Astrocyte of the spinal cord (primary cell): ENCODE data around the gene BICDL1.
"Not testable (repeated sequence)": the region's sequence is repeated elsewhere in the genome, so short reads cannot be mapped to it uniquely, and the experiment has no call there.

Source experiments
- DNase-seq: peaks from one replicate; pipeline ENCODE4 v3.0.0; 2011; ENCODE audit warnings: low read depth, low spot score
- H3K4me3 ChIP-seq: 2 replicates; pipeline ENCODE4 v1.5.1; 2011; ENCODE audit warnings: low read depth, mild to moderate bottlenecking, low read length, moderate library complexity
- CTCF ChIP-seq: IDR thresholded peaks from 2 replicates; pipeline ENCODE4 v1.5.1; 2012; ENCODE audit warnings: low read depth, mild to moderate bottlenecking, low read length, inconsistent platforms
- in situ Hi-C: cut with HindIII; loops from 2 replicates; pipeline ENCODE4 v1.10.0; 2017; ENCODE audit warnings: low sequenced_read_pairs

BICDL1 gene

GRCh38 chr12:119956047-119956446 is 33.0 kb upstream of the BICDL1 start:
- no peak for DNase-seq
- no peak overlapping the region for H3K4me3 ChIP-seq
- in situ Hi-C loops = no loop called here
- TF ChIP-seq CTCF = no peak

GRCh38 chr12:119957135-119957534 is 31.9 kb upstream of the BICDL1 start:
- no peak overlapping the region for H3K4me3 ChIP-seq
- no peak for DNase-seq
- no peak for TF ChIP-seq CTCF
- in situ Hi-C loops = no loop called here

- DNase-seq = no peak
- in situ Hi-C loops = no loop called here
- no peak for TF ChIP-seq CTCF
- H3K4me3 ChIP-seq = no peak overlapping the region
Measured at GRCh38 chr12:119959435-119959834, 29.6 kb upstream of the BICDL1 start.

- in situ Hi-C loops = no loop called here
- TF ChIP-seq CTCF = no peak
- H3K4me3 ChIP-seq = no peak overlapping the region
- no peak for DNase-seq
Measured at GRCh38 chr12:119964123-119964522, 24.9 kb upstream of the BICDL1 start.

- in situ Hi-C loops = no loop called here
- DNase-seq = no peak
- no peak overlapping the region for H3K4me3 ChIP-seq
- no peak for TF ChIP-seq CTCF
Measured at GRCh38 chr12:119964929-119965328, 24.1 kb upstream of the BICDL1 start.

- in situ Hi-C loops = no loop called here
- no peak for TF ChIP-seq CTCF
- no peak for DNase-seq
- no peak overlapping the region for H3K4me3 ChIP-seq
Measured at GRCh38 chr12:119980242-119980641, 8.8 kb upstream of the BICDL1 start.

- DNase-seq, in situ Hi-C loops, H3K4me3 ChIP-seq: not testable (repeated sequence)
Measured at GRCh38 chr12:119980702-119981101, 8.3 kb upstream of the BICDL1 start.
